DMS53 treated with DMSO at 0.1 percent for 48 hours (cell line): ENCODE measurements around the gene DUSP22.
"Not testable (repeated sequence)": the region's sequence is repeated elsewhere in the genome, so short reads cannot be mapped to it uniquely, and the experiment has no call there.

Experiments
- DNase-seq: peaks from one replicate; lab custom pipeline; 2025; ENCODE audit not compliant: unreplicated experiment; lab: John Stamatoyannopoulos, UW

The DUSP22 gene, protein sequence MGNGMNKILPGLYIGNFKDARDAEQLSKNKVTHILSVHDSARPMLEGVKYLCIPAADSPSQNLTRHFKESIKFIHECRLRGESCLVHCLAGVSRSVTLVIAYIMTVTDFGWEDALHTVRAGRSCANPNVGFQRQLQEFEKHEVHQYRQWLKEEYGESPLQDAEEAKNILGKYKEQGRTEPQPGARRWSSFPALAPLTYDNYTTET

DNA sequence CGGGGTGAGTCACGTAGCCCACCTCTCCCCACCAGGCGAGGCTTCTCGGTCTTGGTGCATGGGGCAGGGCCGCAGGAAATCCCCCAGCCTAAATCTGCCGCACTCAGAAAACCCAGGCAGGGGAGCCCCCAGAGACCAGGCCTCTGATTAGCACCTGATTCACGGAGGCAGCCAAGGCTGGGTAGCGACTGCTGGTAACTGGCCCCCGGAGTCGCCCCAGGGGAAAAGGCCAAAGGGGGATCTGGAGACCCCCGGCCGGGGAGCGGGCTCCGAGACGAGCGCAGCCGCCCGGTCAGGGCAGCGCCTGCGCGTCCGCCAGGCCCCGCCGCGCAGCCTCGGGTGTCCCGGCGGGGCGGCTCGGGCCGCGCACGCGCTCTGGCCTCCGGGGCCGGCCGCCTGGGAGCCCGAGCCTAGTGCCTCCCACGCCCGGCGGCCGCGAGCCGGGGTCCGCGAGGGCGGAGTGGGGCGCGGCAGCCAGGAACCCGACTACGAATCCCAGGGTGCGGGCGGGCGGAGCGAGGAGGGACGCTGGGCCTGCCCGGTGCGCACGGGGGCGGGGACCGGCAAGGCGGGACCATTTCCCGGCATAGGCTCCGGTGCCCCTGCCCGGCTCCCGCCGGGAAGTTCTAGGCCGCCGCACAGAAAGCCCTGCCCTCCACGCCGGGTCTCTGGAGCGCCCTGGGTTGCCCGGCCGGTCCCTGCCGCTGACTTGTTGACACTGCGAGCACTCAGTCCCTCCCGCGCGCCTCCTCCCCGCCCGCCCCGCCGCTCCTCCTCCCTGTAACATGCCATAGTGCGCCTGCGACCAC is at the start of gene DUSP22:
DUSP22 (plus strand) TSS at position 791 of the 809 bp plus-strand sequence. CDS start 53 bp downstream, outside the sequence.
- DNase-seq, result no peak

DNA sequence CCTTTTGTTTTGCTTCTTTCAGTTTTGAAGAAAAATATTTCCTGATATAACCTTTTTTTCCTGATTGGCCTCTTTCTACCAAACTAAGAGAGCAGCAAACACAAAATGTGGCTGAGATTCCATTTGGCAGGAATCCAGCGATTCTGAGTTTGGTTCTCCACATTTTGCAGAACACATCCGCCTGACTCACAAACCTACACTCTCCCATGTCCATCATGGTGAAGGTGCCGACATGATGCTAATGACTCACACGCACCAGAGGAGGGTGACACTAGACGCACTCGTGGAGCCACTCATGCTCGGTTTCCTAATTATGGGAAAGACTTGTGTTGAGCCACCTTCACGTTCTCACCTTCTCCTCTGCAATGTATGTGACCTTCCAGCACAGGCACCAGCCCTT is 45.9 kb upstream of the DUSP22 start:
- DNase-seq, result no peak

DNA sequence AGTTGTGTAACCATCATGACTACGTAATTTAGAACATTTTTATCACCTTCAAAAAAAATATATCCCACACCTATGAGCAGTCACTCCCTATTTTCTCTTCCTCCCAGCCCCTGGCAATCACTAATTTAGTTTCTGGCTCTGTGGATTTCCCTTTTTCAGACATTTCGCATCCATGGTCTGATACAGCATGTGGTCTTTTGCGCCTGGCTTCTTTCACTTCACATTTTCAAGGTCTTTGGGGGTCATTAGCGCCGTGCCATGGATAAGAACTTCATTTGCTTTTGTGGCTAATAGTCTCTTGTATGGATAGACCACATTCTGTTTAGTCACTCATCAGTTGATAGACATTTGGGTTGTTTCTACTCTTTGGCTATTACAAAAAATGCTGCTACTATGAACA is 44.9 kb upstream of the DUSP22 start:
- no peak for DNase-seq

GRCh38 chr6:248046-248445 is 44.2 kb upstream of the DUSP22 start:
- not testable (repeated sequence) for DNase-seq

- DNase-seq, result no peak
These were observed 41.6 kb upstream of the DUSP22 start for GRCh38 chr6:250676-251075.

GRCh38 chr6:251920-252319 is 40.4 kb upstream of the DUSP22 start:
- no peak for DNase-seq

- DNase-seq, result no peak
These were observed 39.3 kb upstream of the DUSP22 start for GRCh38 chr6:252775-253535.

- no peak for DNase-seq
These were observed 38.3 kb upstream of the DUSP22 start for GRCh38 chr6:254016-254415.

DNA sequence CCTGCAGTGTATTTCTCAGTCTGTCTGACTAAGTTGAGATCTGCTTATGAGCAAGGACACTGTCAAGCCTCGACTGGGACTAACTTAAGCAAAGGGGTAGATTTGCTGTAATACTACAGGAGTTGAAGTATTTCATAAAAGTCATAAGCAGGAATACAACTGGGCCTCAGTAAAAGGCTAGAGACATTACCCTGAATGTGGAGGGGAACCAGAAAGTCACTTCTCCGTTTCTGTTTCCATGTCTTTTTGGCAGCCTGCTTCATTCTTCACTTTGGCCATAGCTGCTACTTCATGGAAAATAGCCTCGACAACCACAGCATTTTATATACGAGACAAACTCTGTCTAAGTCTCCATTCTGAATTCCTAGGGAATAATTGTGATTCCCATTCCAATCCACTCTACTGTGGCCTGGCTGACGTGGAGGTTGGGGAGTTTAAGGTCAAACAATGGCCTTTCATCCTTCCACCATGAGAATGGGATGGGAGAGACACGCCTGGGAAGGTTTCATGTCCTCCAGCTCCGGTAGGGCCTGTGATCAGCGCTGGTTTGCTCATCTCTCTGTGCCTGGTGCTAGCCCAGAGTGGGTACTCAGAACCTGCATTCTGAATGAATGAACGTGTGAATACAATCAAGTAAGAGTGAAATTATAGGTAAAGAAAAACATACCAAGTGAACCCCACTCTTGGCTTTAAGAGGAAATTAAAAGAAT is 37.1 kb upstream of the DUSP22 start:
- no peak for DNase-seq

DNA sequence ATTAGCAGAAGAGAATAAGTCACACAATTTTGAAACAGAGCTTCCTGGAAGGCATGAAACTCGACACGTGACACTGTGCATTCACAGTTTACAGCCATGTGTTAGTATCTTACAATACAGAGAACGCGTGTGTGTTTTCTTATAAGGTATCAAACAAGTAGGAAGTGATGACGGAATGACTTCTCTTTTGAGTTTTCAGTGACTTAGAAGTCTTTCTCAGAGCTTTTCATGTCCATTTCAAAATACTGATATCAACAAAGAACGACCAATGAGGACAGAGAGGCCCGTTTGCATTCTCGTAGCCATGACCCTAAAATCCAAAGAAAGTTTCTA is 36.6 kb upstream of the DUSP22 start:
- no peak for DNase-seq

DNA sequence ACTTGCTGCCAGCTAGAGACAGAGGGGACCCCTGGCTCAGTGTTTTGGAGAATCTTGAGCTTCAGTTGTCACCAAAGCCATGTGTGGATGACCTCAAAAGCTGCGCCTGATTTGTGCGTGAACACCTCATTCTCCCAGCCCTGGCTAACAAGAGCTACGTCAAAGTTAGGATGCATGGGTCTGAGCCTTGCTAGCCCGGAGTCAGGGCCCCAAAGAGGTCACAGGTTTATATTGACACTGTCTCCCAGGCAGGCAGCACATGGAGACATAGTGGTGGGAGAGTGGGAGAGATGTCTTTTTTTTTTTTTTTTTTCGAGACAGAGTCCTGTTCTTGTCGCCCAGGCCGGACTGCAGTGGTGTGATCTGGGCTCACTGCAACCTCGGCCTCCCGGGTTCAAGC is 36.1 kb upstream of the DUSP22 start:
- no peak for DNase-seq

GRCh38 chr6:257031-257725 is 35.1 kb upstream of the DUSP22 start:
- no peak for DNase-seq

- no peak for DNase-seq
These were observed 34.5 kb upstream of the DUSP22 start for GRCh38 chr6:257774-258173.

GRCh38 chr6:259316-259715 is 33.0 kb upstream of the DUSP22 start:
- no peak for DNase-seq

- DNase-seq, result no peak
These were observed 32.3 kb upstream of the DUSP22 start for GRCh38 chr6:259901-260508.

DNA sequence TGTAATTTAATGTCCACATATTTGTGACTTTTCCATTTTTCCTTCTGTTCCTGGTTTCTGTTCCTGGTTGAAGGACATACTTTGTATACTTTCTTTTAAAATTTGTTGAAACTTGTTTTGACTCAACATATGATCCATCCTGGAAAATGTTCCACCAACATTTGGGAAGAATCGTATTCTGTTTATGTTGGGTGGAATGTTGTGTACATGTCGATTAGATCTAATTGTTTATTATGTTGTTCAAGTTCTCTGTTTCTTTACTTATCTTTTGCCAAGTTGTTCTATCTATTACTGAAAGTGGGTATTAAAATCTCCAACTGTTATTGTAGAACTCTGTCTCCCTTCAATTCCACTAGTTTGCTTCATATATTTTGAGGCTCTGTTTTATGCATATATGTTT is 27.7 kb upstream of the DUSP22 start:
- DNase-seq, result no peak

GRCh38 chr6:268394-268935 is 23.8 kb upstream of the DUSP22 start:
- DNase-seq, result no peak

GRCh38 chr6:273551-274058 is 18.7 kb upstream of the DUSP22 start:
- no peak for DNase-seq

- no peak for DNase-seq
These were observed 14.5 kb upstream of the DUSP22 start for GRCh38 chr6:277746-278145.

DNA sequence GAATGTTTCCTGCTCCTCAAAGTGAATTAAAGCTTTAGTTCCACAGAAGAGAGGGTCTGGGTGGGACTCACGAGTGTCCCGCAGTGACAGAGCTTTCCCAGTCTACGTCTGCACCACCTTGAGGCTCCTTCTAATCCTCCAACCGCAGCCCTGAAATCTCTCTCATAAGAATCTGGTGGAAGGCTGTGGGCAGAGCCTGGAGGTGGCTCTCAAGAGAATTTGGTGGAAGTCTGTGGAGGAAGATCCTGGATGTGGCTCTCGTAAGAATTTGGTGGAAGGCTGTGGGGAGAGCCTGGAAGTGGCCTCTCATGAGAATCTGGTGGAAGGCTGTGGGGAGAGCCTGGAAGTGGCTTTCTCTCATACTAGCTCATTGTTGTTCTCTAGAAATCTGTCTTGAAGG is 13.8 kb upstream of the DUSP22 start:
- no peak for DNase-seq
